Right lobe of liver (tissue), 6 donors: ENCODE data around the gene E2F1. TPM values are rescaled to one million over a fixed set of nuclear protein-coding genes. Genes with fewer than 3 reads are reported as not detected.

Experiments
- ATAC-seq, 4 donors: fragments of 200-7000 bp; cut with Tn5 transposase; one replicate each; pipeline ENCODE4 v1.9.1; 2020; ENCODE audit warnings: mild to moderate bottlenecking in 4 of 4, moderate library complexity in 4 of 4
- DNase-seq, 3 donors: peaks; one replicate each; pipeline ENCODE4 v3.0.0-alpha.2; 2020
- H3K27ac ChIP-seq, 3 donors: fragments of 200-600 bp; one replicate each; pipeline ENCODE4 v1.8.0; 2022
- H3K27me3 ChIP-seq, 2 donors: fragments of 200-600 bp; one replicate each; pipeline ENCODE4 v1.8.0; 2022
- H3K36me3 ChIP-seq, 4 donors: fragments of 200-600 bp; sonication (generic) in 1 of 4; one replicate each; pipeline versions ENCODE4 v1.5.1 to v1.8.0; 2017 to 2022; ENCODE audit warnings: control low read depth in 1 of 4
- H3K4me1 ChIP-seq, 4 donors: fragments of 200-600 bp; sonication (generic) in 1 of 4; one replicate each; pipeline versions ENCODE4 v1.5.1 to v1.8.0; 2017 to 2022; ENCODE audit warnings: control low read depth in 1 of 4
- H3K4me3 ChIP-seq, 3 donors: fragments of 200-600 bp; one replicate each; pipeline ENCODE4 v1.8.0; 2022
- H3K9me3 ChIP-seq, 4 donors: fragments of 200-600 bp; sonication (generic) in 1 of 4; one replicate each; pipeline versions ENCODE4 v1.5.1 to v1.8.0; 2017 to 2022; ENCODE audit warnings: control low read depth in 1 of 4
- CTCF ChIP-seq, 4 donors: fragments of 200-600 bp in 3 of 4; fragments of 450-650 bp in 1 of 4; IDR thresholded peaks; one replicate each; pipeline versions ENCODE4 v1.5.1 to v1.8.0; 2016 to 2022; ENCODE audit warnings: antibody characterized with exemption in 4 of 4, mild to moderate bottlenecking in 2 of 4
- POLR2A ChIP-seq: fragments of 450-650 bp; IDR thresholded peaks from one replicate; pipeline ENCODE4 v1.6.1; 2017; ENCODE audit warnings: antibody characterized with exemption, mild to moderate bottlenecking
- WGBS: methylation state at CpG from one replicate; pipeline ENCODE4 v1.1.6; 2018; ENCODE audit warnings: low coverage, low lambda C conversion rate; ENCODE audit not compliant: insufficient coverage; ENCODE audit errors: missing lambda C conversion rate; 5-methylcytosine and 5-hydroxymethylcytosine counted together
- intact Hi-C, 2 donors: fragments of 100-400 bp; cut with DNase I; formaldehyde crosslinking; loops; one replicate each; pipeline versions ENCODE4 v1.11.2 to v1.14.1; 2022
- total RNA-seq, 6 experiments: library from RNA; depleted of rRNA in 2 of 6; stranded (reverse); fragments of >200 nt in 2 of 6; fragmentation: NEBNext Ultra II Directional in 3 of 6; extraction: Animal tissue kit (Norgen Biotek cat#: 25700) in 3 of 6; gene quantifications; one replicate each; pipeline versions ENCODE4 v1.1.0 to v1.2.4, GENCODE V29; 2016 to 2023
- donor health status: DM: no; HTN: yes; CAD: no.
- donor health status: DM: no; HTN: no; CAD: no.
- donor health status: DM: no; HTN: no; CAD: no.
- donor health status: DM: no; HTN: yes; CAD: no.
- donor health status: DM: no; HTN: yes; CAD: no.

E2F1 gene
- total RNA-seq, 6 experiments from 2014 or later = 0.24 to 8.8 (median 0.77) TPM

- no peak overlapping the region for H3K27ac ChIP-seq
- no peak for DNase-seq
- ATAC-seq = no peak
- TF ChIP-seq POLR2A (no peak), CTCF (IDR thresholded peaks at IDR 0.05) (no peak)
- H3K9me3 ChIP-seq = no peaks in the 10 kb centered on the region
- WGBS = 61% methylated on average over 7 of the region's 13 CpGs
- H3K27me3 ChIP-seq = no peaks in the 10 kb centered on the region
- intact Hi-C loops = loop anchor here in 1 of 2 donors (10.0 kb wide), 1 partner anchor 187 kb away; no protein-coding TSS in a partner anchor
- no peaks in the 10 kb centered on the region for H3K36me3 ChIP-seq
- H3K4me1 ChIP-seq = peaks cover 0 to 24% (median 5%) of the 10 kb centered on the region in 4 donors
- no peak overlapping the region for H3K4me3 ChIP-seq
These were observed 34.6 kb downstream of the E2F1 start for GRCh38 chr20:33651562-33652048.

GRCh38 chr20:33650753-33651561 lies 35.2 kb downstream of the E2F1 start:
- H3K4me1 ChIP-seq = peaks cover 0 to 30% (median 8%) of the 10 kb centered on the region in 4 donors
- no peak for ATAC-seq
- intact Hi-C loops = loop anchor here in 1 of 2 donors (10.0 kb wide), 1 partner anchor 186 kb away; no protein-coding TSS in a partner anchor

GRCh38 chr20:33650111-33650752 lies 36.0 kb downstream of the E2F1 start:
- H3K27ac ChIP-seq = no peak overlapping the region
- intact Hi-C loops = loop anchor here in 1 of 2 donors (10.0 kb wide), 1 partner anchor 185 kb away; no protein-coding TSS in a partner anchor

More at GRCh38 chr20:33650753-33651561, 35.2 kb downstream of the E2F1 start:
- TF ChIP-seq POLR2A (no peak), CTCF (IDR thresholded peaks at IDR 0.05) (no peak)
- no peaks in the 10 kb centered on the region for H3K27me3 ChIP-seq
- H3K4me3 ChIP-seq = no peak overlapping the region
- no peak overlapping the region for H3K27ac ChIP-seq
- no peaks in the 10 kb centered on the region for H3K9me3 ChIP-seq
- no peaks in the 10 kb centered on the region for H3K36me3 ChIP-seq
- DNase-seq = no peak
- 75% methylated on average over 9 of the region's 10 CpGs for WGBS

More at GRCh38 chr20:33650111-33650752, 36.0 kb downstream of the E2F1 start:
- Histone ChIP-seq H3K4me3 (no peak overlapping the region), H3K27me3 (no peaks in the 10 kb centered on the region), H3K36me3 (peaks cover 0 to under 1% (median 0%) of the 10 kb centered on the region in 4 donors), H3K9me3 (no peaks in the 10 kb centered on the region), H3K4me1 (peaks cover 0 to 36% (median 8%) of the 10 kb centered on the region in 4 donors)
- DNase-seq = no peak
- WGBS = 81% methylated on average over 5 of the region's 11 CpGs
- ATAC-seq = no peak
- TF ChIP-seq CTCF (IDR thresholded peaks at IDR 0.05) (no peak), POLR2A (no peak)
